Testis (tissue), 2 donors: Measurements from ENCODE around the gene PRKG1.

ENCODE experiments used
- CTCF ChIP-seq, 3 experiments: fragments of 450-650 bp in 2 of 3; fragments of 200-600 bp in 1 of 3; sonication (generic) in 1 of 3; IDR thresholded peaks; one replicate each; pipeline ENCODE4 v1.5.1; 2016 to 2019; ENCODE audit warnings: antibody characterized with exemption in 3 of 3, mild to moderate bottlenecking in 2 of 3, moderate library complexity in 1 of 3
- POLR2A ChIP-seq: fragments of 450-650 bp; IDR thresholded peaks from one replicate; pipeline ENCODE4 v1.6.1; 2017; ENCODE audit warnings: antibody characterized with exemption, mild to moderate bottlenecking, moderate library complexity

GRCh38 chr10:52185256-52185655 is 1111.0 kb downstream of the PRKG1 start:
- no peak for TF ChIP-seq CTCF (IDR thresholded peaks at IDR 0.05)
- no peak for TF ChIP-seq POLR2A
